Prostate gland (tissue), 2 donors: ENCODE measurements around the gene PRKAG2. TPM values are rescaled to one million over a fixed set of nuclear protein-coding genes. Genes with fewer than 3 reads are reported as not detected.
A peak's percentile ranks its signal among the peaks of the same experiment; 100 is the strongest.

Experiments
- DNase-seq: peaks from one replicate; pipeline ENCODE4 v3.0.0-alpha.2; 2019; ENCODE audit warnings: low spot score
- H3K27ac ChIP-seq, 2 donors: fragments of 200-600 bp; sonication (generic); 2 replicates each; pipeline ENCODE4 v1.5.1; 2017 to 2019
- H3K27me3 ChIP-seq: fragments of 200-600 bp; sonication (generic); replicated peaks from 2 replicates; pipeline ENCODE4 v1.5.1; 2019; ENCODE audit not compliant: insufficient read depth
- H3K36me3 ChIP-seq, 2 donors: fragments of 200-600 bp; sonication (generic); 1 replicate in 1 of 2; 2 replicates in 1 of 2; pipeline versions ENCODE4 v1.5.1 to v1.8.1; 2017 to 2019
- H3K4me1 ChIP-seq: fragments of 200-600 bp; sonication (generic); replicated peaks from 2 replicates; pipeline ENCODE4 v1.5.1; 2019
- H3K4me3 ChIP-seq, 2 donors: fragments of 200-600 bp; sonication (generic); 2 replicates each; pipeline ENCODE4 v1.5.1; 2017 to 2019
- H3K9me3 ChIP-seq: fragments of 200-600 bp; sonication (generic); 2 replicates; pipeline ENCODE4 v1.5.1; 2017
- POLR2A ChIP-seq: fragments of 450-650 bp; IDR thresholded peaks from one replicate; pipeline ENCODE4 v1.6.1; 2016; ENCODE audit warnings: antibody characterized with exemption, mild to moderate bottlenecking
- POLR2AphosphoS5 ChIP-seq: sonication (generic); formaldehyde crosslinking; IDR thresholded peaks from one replicate; pipeline ENCODE4 v1.6.1; 2017; ENCODE audit warnings: antibody characterized with exemption
- WGBS: methylation state at CpG from one replicate; pipeline ENCODE4 v1.1.5; 2018; 5-methylcytosine and 5-hydroxymethylcytosine counted together
- intact Hi-C: fragments of 100-400 bp; cut with DNase I; formaldehyde crosslinking; loops from one replicate; pipeline ENCODE4 v1.14.2; 2022
- total RNA-seq, 2 donors: library from RNA; depleted of rRNA; stranded (reverse); fragments of >200 nt; gene quantifications; one replicate each; pipeline ENCODE4 v1.1.0, GENCODE V29; 2016
- TF ChIP-seq, protein P1 (sequence below), 4 experiments: fragments of 200-600 bp in 2 of 4; fragments of 450-650 bp in 2 of 4; sonication (generic) in 2 of 4; IDR thresholded peaks; 1 replicate in 3 of 4; 2 replicates in 1 of 4; pipeline ENCODE4 v1.5.1; 2016 to 2019; ENCODE audit warnings: antibody characterized with exemption in 4 of 4, mild to moderate bottlenecking in 2 of 4, moderate library complexity in 2 of 4

PRKAG2 gene
- total RNA-seq, 2 donors from 2014 or later, result 31.6 to 38.1 TPM

- Histone ChIP-seq H3K27me3 (no peaks in the 10 kb centered on the region), H3K4me1 (no peaks in the 10 kb centered on the region), H3K36me3 (no peaks in the 10 kb centered on the region), H3K27ac (peak overlapping the region in 1 of 2 donors; percentile 27), H3K4me3 (no peak overlapping the region), H3K9me3 (no peaks in the 10 kb centered on the region)
- TF ChIP-seq, protein P1, sequence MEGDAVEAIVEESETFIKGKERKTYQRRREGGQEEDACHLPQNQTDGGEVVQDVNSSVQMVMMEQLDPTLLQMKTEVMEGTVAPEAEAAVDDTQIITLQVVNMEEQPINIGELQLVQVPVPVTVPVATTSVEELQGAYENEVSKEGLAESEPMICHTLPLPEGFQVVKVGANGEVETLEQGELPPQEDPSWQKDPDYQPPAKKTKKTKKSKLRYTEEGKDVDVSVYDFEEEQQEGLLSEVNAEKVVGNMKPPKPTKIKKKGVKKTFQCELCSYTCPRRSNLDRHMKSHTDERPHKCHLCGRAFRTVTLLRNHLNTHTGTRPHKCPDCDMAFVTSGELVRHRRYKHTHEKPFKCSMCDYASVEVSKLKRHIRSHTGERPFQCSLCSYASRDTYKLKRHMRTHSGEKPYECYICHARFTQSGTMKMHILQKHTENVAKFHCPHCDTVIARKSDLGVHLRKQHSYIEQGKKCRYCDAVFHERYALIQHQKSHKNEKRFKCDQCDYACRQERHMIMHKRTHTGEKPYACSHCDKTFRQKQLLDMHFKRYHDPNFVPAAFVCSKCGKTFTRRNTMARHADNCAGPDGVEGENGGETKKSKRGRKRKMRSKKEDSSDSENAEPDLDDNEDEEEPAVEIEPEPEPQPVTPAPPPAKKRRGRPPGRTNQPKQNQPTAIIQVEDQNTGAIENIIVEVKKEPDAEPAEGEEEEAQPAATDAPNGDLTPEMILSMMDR (IDR thresholded peaks at IDR 0.05), result no peak
- TF ChIP-seq POLR2AphosphoS5 (no peak), POLR2A (no peak)
- no peak for DNase-seq
- WGBS, result 86% methylated on average over 23 of the region's 23 CpGs
- intact Hi-C loops, result no loop called here
These were observed 150.0 kb downstream of the PRKAG2 start for GRCh38 chr7:151726652-151727578.

- Histone ChIP-seq H3K4me1 (no peaks in the 10 kb centered on the region), H3K27me3 (no peaks in the 10 kb centered on the region), H3K36me3 (no peaks in the 10 kb centered on the region), H3K4me3 (no peak overlapping the region), H3K27ac (no peak overlapping the region), H3K9me3 (no peaks in the 10 kb centered on the region)
- TF ChIP-seq POLR2AphosphoS5, result no peak
- TF ChIP-seq POLR2A, result no peak
- TF ChIP-seq, protein P1 (IDR thresholded peaks at IDR 0.05), result no peak
- intact Hi-C loops, result no loop called here
- DNase-seq, result no peak
- WGBS, result 91% methylated on average over 20 of the region's 23 CpGs
These were observed 150.9 kb downstream of the PRKAG2 start for GRCh38 chr7:151725844-151726651.

DNA sequence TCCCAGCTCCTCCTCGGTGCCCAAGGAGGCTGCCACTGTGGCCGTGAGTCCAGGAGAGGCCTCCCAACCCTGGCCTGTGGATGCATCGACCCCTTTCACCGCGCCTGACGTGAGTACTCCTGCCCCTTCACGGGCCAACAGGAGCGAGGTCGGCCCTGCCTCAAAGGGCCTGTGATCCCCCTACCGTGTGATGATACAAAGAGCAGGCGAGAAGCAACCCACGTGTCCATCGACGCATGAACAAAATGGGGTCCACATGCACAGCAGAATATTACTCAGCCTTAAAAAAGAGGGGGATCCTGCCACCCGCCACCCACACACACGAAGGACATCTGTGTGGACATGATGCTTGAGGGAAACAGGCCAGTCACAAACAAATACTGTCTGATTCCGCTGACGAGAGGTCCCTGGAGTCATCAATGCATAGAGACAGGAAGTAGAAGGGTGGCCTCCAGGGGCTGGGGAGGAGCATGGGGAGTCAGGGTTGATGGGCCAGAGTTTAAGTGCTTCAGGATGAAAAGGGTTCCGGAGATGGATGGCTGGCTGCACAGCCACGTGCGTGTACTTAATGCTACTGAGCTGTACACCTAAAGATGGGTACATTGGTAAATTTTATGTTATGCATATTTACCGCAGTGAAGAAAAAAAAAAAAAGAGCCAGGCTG is 151.9 kb downstream of the PRKAG2 start:
- Histone ChIP-seq H3K36me3 (no peaks in the 10 kb centered on the region), H3K4me3 (no peak overlapping the region), H3K4me1 (no peaks in the 10 kb centered on the region), H3K27ac (no peak overlapping the region), H3K9me3 (no peaks in the 10 kb centered on the region), H3K27me3 (no peaks in the 10 kb centered on the region)
- DNase-seq, result no peak
- WGBS, result 97% methylated on average over 21 of the region's 22 CpGs
- TF ChIP-seq POLR2A (no peak), POLR2AphosphoS5 (no peak)
- TF ChIP-seq, protein P1 (IDR thresholded peaks at IDR 0.05), result no peak
- intact Hi-C loops, result no loop called here

GRCh38 chr7:151724250-151724915 is 152.5 kb downstream of the PRKAG2 start:
- Histone ChIP-seq H3K27ac (no peak overlapping the region), H3K4me1 (no peaks in the 10 kb centered on the region), H3K9me3 (no peaks in the 10 kb centered on the region), H3K4me3 (no peak overlapping the region), H3K27me3 (no peaks in the 10 kb centered on the region), H3K36me3 (no peaks in the 10 kb centered on the region)
- no peak for DNase-seq
- intact Hi-C loops, result no loop called here
- 93% methylated on average over 29 of the region's 29 CpGs for WGBS
- TF ChIP-seq, protein P1 (IDR thresholded peaks at IDR 0.05), result no peak
- TF ChIP-seq POLR2AphosphoS5, result no peak
- TF ChIP-seq POLR2A, result no peak
